Measurements from ENCODE around the gene PCSK9. TPM values are rescaled to one million over a fixed set of nuclear protein-coding genes. Genes with fewer than 3 reads are reported as not detected.

The PCSK9 gene
- under 1 TPM in 2 of 10 donors, not detected in 8; 0.05 to 0.07 TPM for total RNA-seq
- polyA plus RNA-seq = under 1 TPM in 1 of 2 donors, not detected in 1; under 0.01 TPM
- long read RNA-seq, donor 1, partial matches to known transcripts = 1 of 1 reads
- long read RNA-seq, donor 1, other reads (novel, unspliced or antisense) = 0 of 1 reads
- long read RNA-seq, donor 2 = 0 reads
- long read RNA-seq, donor 3 = 0 reads

DNA sequence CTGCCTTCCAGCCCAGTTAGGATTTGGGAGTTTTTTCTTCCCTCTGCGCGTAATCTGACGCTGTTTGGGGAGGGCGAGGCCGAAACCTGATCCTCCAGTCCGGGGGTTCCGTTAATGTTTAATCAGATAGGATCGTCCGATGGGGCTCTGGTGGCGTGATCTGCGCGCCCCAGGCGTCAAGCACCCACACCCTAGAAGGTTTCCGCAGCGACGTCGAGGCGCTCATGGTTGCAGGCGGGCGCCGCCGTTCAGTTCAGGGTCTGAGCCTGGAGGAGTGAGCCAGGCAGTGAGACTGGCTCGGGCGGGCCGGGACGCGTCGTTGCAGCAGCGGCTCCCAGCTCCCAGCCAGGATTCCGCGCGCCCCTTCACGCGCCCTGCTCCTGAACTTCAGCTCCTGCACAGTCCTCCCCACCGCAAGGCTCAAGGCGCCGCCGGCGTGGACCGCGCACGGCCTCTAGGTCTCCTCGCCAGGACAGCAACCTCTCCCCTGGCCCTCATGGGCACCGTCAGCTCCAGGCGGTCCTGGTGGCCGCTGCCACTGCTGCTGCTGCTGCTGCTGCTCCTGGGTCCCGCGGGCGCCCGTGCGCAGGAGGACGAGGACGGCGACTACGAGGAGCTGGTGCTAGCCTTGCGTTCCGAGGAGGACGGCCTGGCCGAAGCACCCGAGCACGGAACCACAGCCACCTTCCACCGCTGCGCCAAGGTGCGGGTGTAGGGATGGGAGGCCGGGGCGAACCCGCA, at the start of gene PCSK9:
Gene PCSK9, plus strand, starts transcription at position 207 of the 741 bp plus-strand sequence. Its CDS starts 290 bp downstream, at position 497.
- no peak for DNase-seq
- Histone ChIP-seq H3K36me3 (no peaks in the 10 kb centered on the region), H3K9me3 (no peaks in the 10 kb centered on the region), H3K4me3 (peak within 1 kb of the TSS in 6 of 10 donors; percentile 5 to 25 (median 19)), H3K27me3 (peaks cover 4 to 76% (median 70%) of the 10 kb centered on the region in 7 donors), H3K27ac (no peak within 1 kb of the TSS), H3K4me1 (peaks cover 0 to 14% (median 9%) of the 10 kb centered on the region in 9 donors)
- 2% methylated on average over 67 of the region's 67 CpGs for WGBS, 2 donors
- ATAC-seq = peak; percentile 20 to 67 (median 46)
- intact Hi-C loops (cut with DNase I) = no loop called here
- TF ChIP-seq, protein P1, sequence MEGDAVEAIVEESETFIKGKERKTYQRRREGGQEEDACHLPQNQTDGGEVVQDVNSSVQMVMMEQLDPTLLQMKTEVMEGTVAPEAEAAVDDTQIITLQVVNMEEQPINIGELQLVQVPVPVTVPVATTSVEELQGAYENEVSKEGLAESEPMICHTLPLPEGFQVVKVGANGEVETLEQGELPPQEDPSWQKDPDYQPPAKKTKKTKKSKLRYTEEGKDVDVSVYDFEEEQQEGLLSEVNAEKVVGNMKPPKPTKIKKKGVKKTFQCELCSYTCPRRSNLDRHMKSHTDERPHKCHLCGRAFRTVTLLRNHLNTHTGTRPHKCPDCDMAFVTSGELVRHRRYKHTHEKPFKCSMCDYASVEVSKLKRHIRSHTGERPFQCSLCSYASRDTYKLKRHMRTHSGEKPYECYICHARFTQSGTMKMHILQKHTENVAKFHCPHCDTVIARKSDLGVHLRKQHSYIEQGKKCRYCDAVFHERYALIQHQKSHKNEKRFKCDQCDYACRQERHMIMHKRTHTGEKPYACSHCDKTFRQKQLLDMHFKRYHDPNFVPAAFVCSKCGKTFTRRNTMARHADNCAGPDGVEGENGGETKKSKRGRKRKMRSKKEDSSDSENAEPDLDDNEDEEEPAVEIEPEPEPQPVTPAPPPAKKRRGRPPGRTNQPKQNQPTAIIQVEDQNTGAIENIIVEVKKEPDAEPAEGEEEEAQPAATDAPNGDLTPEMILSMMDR (IDR thresholded peaks at IDR 0.05) = no peak

DNA sequence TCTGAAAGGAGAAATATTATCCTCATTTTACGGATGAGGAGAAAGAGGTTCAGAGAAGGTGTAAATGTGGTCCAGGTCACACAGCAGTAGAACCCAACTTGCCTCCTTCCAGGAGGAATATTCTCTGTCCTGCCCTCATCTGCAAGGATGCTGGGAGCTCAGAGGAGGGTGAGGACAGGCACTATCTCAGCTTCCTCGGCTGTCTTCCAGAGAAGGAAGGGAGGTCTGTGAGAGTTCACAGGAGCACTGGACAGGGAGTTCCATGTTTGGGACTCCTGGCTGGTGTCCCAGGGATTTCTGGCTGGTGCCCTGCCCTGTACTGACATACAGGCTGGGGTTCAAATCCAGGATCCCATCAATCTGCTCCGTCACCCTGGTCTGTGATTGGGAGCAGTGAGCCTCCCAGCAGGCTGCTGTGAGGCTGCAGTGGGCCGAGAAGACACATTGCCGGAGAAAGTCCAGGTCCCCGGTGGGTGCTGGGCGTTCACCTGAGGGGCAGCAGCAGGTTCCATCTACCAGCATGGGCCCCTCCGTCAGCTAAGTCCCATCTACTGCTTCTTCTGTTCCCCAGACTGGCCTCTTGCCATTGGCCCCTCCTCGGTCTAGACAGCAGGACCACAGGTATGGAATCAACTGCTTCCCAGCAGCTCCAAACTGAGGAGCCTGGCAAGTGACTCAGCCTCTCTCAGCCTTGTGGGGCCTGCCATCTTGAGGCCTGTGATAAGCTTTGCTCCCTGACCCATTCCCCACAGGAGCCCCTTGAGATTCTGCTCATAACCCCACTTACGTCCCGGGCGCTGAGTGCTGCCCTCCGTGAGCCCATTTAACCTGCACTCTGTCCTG, 49.2 kb upstream of the PCSK9 start:
- peak in 1 of 2 donors; percentile 30 for DNase-seq

DNA sequence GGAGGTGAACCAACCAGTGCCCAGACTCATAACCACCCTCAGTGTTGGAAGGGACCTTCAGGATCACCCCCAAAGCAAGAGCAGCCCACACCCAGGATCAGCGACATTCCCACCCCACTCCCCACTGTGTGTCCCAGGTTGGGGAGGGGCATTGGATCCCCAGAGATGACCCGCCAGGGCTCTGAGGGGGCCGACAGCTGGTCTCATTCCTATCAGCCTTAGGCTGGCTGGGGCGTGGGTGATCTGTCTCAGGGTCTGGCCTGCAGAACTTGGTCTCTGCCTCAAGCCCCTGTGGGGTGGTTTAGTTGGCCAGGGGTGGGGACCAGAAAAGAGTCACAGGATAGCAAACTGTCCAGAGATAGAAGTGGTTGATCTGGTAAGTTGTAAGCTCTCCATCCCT, 48.4 kb upstream of the PCSK9 start:
- TF ChIP-seq, protein P1 (IDR thresholded peaks at IDR 0.05) = no peak
- Histone ChIP-seq H3K9me3 (no peaks in the 10 kb centered on the region), H3K36me3 (no peaks in the 10 kb centered on the region), H3K27me3 (peaks cover 0 to 21% (median 9%) of the 10 kb centered on the region in 7 donors), H3K27ac (no peak overlapping the region), H3K4me1 (peaks cover 0 to 8% (median 0%) of the 10 kb centered on the region in 9 donors), H3K4me3 (no peak overlapping the region)
- 67 to 74% methylated on average over 4 of the region's 4 CpGs for WGBS, 2 donors
- DNase-seq = no peak
- intact Hi-C loops (cut with DNase I) = no loop called here
- ATAC-seq = no peak

More for the DNA sequence above, 49.2 kb upstream of the PCSK9 start:
- H3K36me3 ChIP-seq = no peaks in the 10 kb centered on the region
- H3K4me3 ChIP-seq = no peak overlapping the region
- H3K9me3 ChIP-seq = no peaks in the 10 kb centered on the region
- intact Hi-C loops (cut with DNase I) = no loop called here
- ATAC-seq = peak in 7 of 8 donors; percentile 23 to 78 (median 58)
- peaks cover 0 to 8% (median 0%) of the 10 kb centered on the region in 9 donors for H3K4me1 ChIP-seq
- peaks cover 0 to 18% (median 2%) of the 10 kb centered on the region in 7 donors for H3K27me3 ChIP-seq
- H3K27ac ChIP-seq = no peak overlapping the region
- TF ChIP-seq, protein P1 (IDR thresholded peaks at IDR 0.05) = no peak
- 63 to 64% methylated on average over 13 of the region's 13 CpGs for WGBS, 2 donors

DNA sequence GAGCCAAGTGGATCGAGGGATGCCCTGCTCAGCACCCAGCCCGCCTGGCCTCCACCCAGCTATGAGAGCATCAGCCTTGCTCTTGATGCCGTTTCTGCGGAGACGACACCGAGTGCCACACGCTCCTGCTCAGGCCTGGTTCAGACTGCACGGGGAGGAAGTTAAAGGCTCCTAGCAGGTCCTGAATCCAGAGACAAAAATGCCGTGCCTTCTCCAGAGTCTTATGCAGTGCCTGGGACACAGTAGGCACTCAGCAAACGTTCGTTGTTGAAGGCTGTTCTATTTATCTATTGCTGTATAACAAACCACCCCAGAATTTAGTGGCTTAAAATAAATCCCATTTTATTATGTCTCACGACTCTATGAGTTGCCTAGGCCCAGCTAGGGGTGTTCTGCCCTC, 47.4 kb upstream of the PCSK9 start:
- H3K9me3 ChIP-seq = no peaks in the 10 kb centered on the region
- 66 to 80% methylated on average over 12 of the region's 12 CpGs for WGBS, 2 donors
- ATAC-seq = no peak

More for the DNA sequence above, 47.4 kb upstream of the PCSK9 start:
- Histone ChIP-seq H3K27ac (no peak overlapping the region), H3K27me3 (peaks cover 7 to 29% (median 20%) of the 10 kb centered on the region in 7 donors), H3K4me3 (no peak overlapping the region), H3K36me3 (no peaks in the 10 kb centered on the region), H3K4me1 (peaks cover 0 to 17% (median 3%) of the 10 kb centered on the region in 9 donors)
- DNase-seq = no peak
- TF ChIP-seq, protein P1 (IDR thresholded peaks at IDR 0.05) = no peak
- intact Hi-C loops (cut with DNase I) = no loop called here

All from heart right ventricle (tissue), 16 donors.